Inferior parietal cortex (tissue), 1 donor: Measurements from ENCODE around the gene PAM.
"Not testable (repeated sequence)": the region's sequence is repeated elsewhere in the genome, so short reads cannot be mapped to it uniquely, and the experiment has no call there.

Experiments
- DNase-seq: peaks from one replicate; pipeline ENCODE4 v3.0.0-alpha.2; 2016; ENCODE audit errors: extremely low spot score

PAM gene

GRCh38 chr5:103059525-103059924, 304.4 kb downstream of the PAM start:
- DNase-seq = no peak

DNA sequence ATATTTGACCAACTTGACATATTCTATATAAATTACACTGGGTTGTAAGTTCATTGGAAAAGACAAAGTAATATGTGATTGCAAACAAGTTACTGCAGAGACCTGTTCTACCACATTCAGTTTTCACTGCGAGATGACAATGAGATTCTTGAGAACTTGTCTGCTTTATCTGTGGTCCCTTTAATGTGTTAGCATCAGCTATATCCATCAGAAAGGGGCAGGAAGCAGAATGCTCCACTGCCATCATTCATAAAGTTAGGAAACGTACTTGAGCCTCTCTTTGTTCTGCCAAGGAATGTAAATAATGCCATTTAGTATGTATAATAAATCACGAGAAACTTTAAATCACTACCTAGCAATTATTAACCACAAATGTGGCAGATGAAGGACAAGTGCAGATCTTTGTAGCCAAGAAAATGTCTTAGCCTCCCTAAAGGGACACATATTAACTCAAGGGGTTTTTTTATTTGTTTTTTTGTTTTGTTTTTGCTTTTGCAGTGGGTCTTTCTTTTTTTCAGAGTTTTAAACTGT, 305.4 kb downstream of the PAM start:
- no peak for DNase-seq

DNA sequence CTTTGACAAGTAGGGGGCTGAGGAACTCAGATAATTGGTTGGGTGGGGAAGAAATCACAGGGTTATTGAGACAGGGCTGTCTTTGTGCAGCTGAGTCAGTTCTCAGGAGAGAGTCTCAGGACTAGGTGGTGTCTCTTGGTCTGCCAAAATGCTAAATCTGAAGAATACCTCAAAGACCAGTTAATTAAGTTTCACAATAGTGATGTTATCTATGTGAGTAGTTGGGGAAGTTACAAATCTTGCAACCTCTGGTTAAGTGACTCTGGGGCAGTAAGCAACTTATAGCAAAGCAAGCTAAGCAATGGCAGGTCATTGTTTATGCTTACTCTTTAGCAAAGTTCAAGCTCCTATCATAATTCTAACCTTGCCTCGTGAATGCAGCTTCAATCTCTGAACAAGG, 311.2 kb downstream of the PAM start:
- DNase-seq = no peak

GRCh38 chr5:103073500-103073899, 318.4 kb downstream of the PAM start:
- not testable (repeated sequence) for DNase-seq

- DNase-seq = no peak
These were observed 320.3 kb downstream of the PAM start for GRCh38 chr5:103075442-103075841.
